Stimulated activated naive CD8-positive, alpha-beta T cell treated with anti-CD3 and anti-CD28 coated beads, Interleukin-15, amount 100 ng/mL, for 72 hours (primary cell): Measurements from ENCODE around the gene CLSTN1.
A peak's percentile ranks its signal among the peaks of the same experiment; 100 is the strongest.

Experiments used
- ATAC-seq: fragments of 150-1000 bp; cut with Tn5 transposase; 2 replicates; pipeline ENCODE4 v1.10.0; 2021; ENCODE audit warnings: mild to moderate bottlenecking, moderate library complexity
- DNase-seq, 2 donors: peaks; one replicate each; pipeline ENCODE4 v3.0.0; 2021 to 2022
- H3K27ac Mint-ChIP-seq, 2 donors: one replicate each; pipeline ENCODE4 v1.8.0; 2022; ENCODE audit warnings: mild to moderate bottlenecking in 2 of 2, mixed read lengths in 2 of 2, moderate library complexity in 2 of 2
- H3K27me3 Mint-ChIP-seq: one replicate; pipeline ENCODE4 v1.8.0; 2022; ENCODE audit warnings: mixed read lengths
- H3K4me1 Mint-ChIP-seq: one replicate; pipeline ENCODE4 v1.8.0; 2022; ENCODE audit warnings: mild to moderate bottlenecking, mixed read lengths
- H3K4me3 Mint-ChIP-seq, 2 donors: one replicate each; pipeline ENCODE4 v1.8.0; 2022; ENCODE audit warnings: mild to moderate bottlenecking in 2 of 2, mixed read lengths in 2 of 2, moderate library complexity in 1 of 2
- H3K9me3 Mint-ChIP-seq, 2 donors: one replicate each; pipeline ENCODE4 v1.8.0; 2022; ENCODE audit warnings: mixed read lengths in 2 of 2

Gene CLSTN1

GRCh38 chr1:9699361-9699760 is 124.4 kb downstream of the CLSTN1 start:
- peak overlapping the region in 1 of 2 donors; percentile 79 for H3K27ac Mint-ChIP-seq
- H3K27me3 Mint-ChIP-seq, result no peaks in the 10 kb centered on the region
- no peak for DNase-seq
- H3K9me3 Mint-ChIP-seq, result peaks cover 9 to 13% of the 10 kb centered on the region in 2 donors
- H3K4me3 Mint-ChIP-seq, result no peak overlapping the region
- H3K4me1 Mint-ChIP-seq, result peaks cover 85% of the 10 kb centered on the region
- no peak for ATAC-seq

GRCh38 chr1:9696793-9697192 is 127.0 kb downstream of the CLSTN1 start:
- ATAC-seq, result no peak
- no peak overlapping the region for H3K27ac Mint-ChIP-seq
- DNase-seq, result no peak
- no peak overlapping the region for H3K4me3 Mint-ChIP-seq
- no peaks in the 10 kb centered on the region for H3K27me3 Mint-ChIP-seq
- no peaks in the 10 kb centered on the region for H3K9me3 Mint-ChIP-seq
- H3K4me1 Mint-ChIP-seq, result peaks cover 85% of the 10 kb centered on the region

- ATAC-seq (no peak), DNase-seq (no peak)
- peak overlapping the region in 1 of 2 donors; percentile 91 for H3K27ac Mint-ChIP-seq
- H3K4me3 Mint-ChIP-seq, result peak overlapping the region; percentile 93 to 99
- no peaks in the 10 kb centered on the region for H3K9me3 Mint-ChIP-seq
- peaks cover 89% of the 10 kb centered on the region for H3K4me1 Mint-ChIP-seq
- no peaks in the 10 kb centered on the region for H3K27me3 Mint-ChIP-seq
These were observed 132.1 kb downstream of the CLSTN1 start for GRCh38 chr1:9691691-9692090.

- H3K27me3 Mint-ChIP-seq, result no peaks in the 10 kb centered on the region
- ATAC-seq, result no peak
These were observed 132.7 kb downstream of the CLSTN1 start for GRCh38 chr1:9691108-9691445.

GRCh38 chr1:9690440-9691107 is 133.2 kb downstream of the CLSTN1 start:
- Mint-ChIP-seq H3K4me3 (peak overlapping the region; percentile 93 to 99), H3K27me3 (no peaks in the 10 kb centered on the region), H3K9me3 (no peaks in the 10 kb centered on the region), H3K4me1 (peaks cover 91% of the 10 kb centered on the region), H3K27ac (peak overlapping the region; percentile 72 to 83)
- ATAC-seq, result no peak
- no peak for DNase-seq

More at GRCh38 chr1:9691108-9691445, 132.7 kb downstream of the CLSTN1 start:
- Mint-ChIP-seq H3K4me3 (peak overlapping the region; percentile 93 to 99), H3K27ac (peak overlapping the region; percentile 83 to 91), H3K9me3 (no peaks in the 10 kb centered on the region), H3K4me1 (peaks cover 89% of the 10 kb centered on the region)
- peak in 1 of 2 donors; percentile 45 for DNase-seq

GRCh38 chr1:9689971-9690381 is 133.8 kb downstream of the CLSTN1 start:
- H3K9me3 Mint-ChIP-seq, result no peaks in the 10 kb centered on the region
- H3K4me3 Mint-ChIP-seq, result peak overlapping the region; percentile 93 to 99
- DNase-seq (no peak), ATAC-seq (no peak)
- peaks cover 89% of the 10 kb centered on the region for H3K4me1 Mint-ChIP-seq
- peak overlapping the region; percentile 4 to 83 for H3K27ac Mint-ChIP-seq
- H3K27me3 Mint-ChIP-seq, result no peaks in the 10 kb centered on the region

- Mint-ChIP-seq H3K9me3 (no peaks in the 10 kb centered on the region), H3K27ac (no peak overlapping the region)
These were observed 134.6 kb downstream of the CLSTN1 start for GRCh38 chr1:9689011-9689706.

GRCh38 chr1:9688599-9688998 is 135.2 kb downstream of the CLSTN1 start:
- ATAC-seq, result no peak
- no peak for DNase-seq
- Mint-ChIP-seq H3K27me3 (no peaks in the 10 kb centered on the region), H3K27ac (peak overlapping the region in 1 of 2 donors; percentile 91), H3K4me1 (peaks cover 89% of the 10 kb centered on the region), H3K4me3 (peak overlapping the region; percentile 76 to 87), H3K9me3 (no peaks in the 10 kb centered on the region)

More at GRCh38 chr1:9689011-9689706, 134.6 kb downstream of the CLSTN1 start:
- no peaks in the 10 kb centered on the region for H3K27me3 Mint-ChIP-seq
- peak; percentile 81 for ATAC-seq
- H3K4me3 Mint-ChIP-seq, result peak overlapping the region; percentile 76 to 87
- H3K4me1 Mint-ChIP-seq, result peaks cover 89% of the 10 kb centered on the region
- DNase-seq, result peak; percentile 75 to 80

GRCh38 chr1:9687874-9688582 is 135.7 kb downstream of the CLSTN1 start:
- no peak for ATAC-seq
- no peaks in the 10 kb centered on the region for H3K27me3 Mint-ChIP-seq
- H3K4me3 Mint-ChIP-seq, result peak overlapping the region; percentile 76 to 87
- DNase-seq, result no peak
- peaks cover 91% of the 10 kb centered on the region for H3K4me1 Mint-ChIP-seq
- H3K9me3 Mint-ChIP-seq, result no peaks in the 10 kb centered on the region
- H3K27ac Mint-ChIP-seq, result peak overlapping the region; percentile 69 to 91

- peaks cover 89% of the 10 kb centered on the region for H3K4me1 Mint-ChIP-seq
- H3K27ac Mint-ChIP-seq, result peak overlapping the region; percentile 68 to 91
- peak overlapping the region; percentile 76 to 87 for H3K4me3 Mint-ChIP-seq
- DNase-seq (peak; percentile 47 to 71), ATAC-seq (peak; percentile 61)
- no peaks in the 10 kb centered on the region for H3K27me3 Mint-ChIP-seq
- H3K9me3 Mint-ChIP-seq, result no peaks in the 10 kb centered on the region
These were observed 136.5 kb downstream of the CLSTN1 start for GRCh38 chr1:9687120-9687873.

GRCh38 chr1:9684801-9685200 is 139.0 kb downstream of the CLSTN1 start:
- Mint-ChIP-seq H3K27ac (no peak overlapping the region), H3K4me3 (no peak overlapping the region), H3K4me1 (peaks cover 84% of the 10 kb centered on the region), H3K27me3 (no peaks in the 10 kb centered on the region), H3K9me3 (no peaks in the 10 kb centered on the region)
- DNase-seq, result no peak
- no peak for ATAC-seq

GRCh38 chr1:9680828-9681227 is 142.9 kb downstream of the CLSTN1 start:
- DNase-seq (no peak), ATAC-seq (no peak)
- Mint-ChIP-seq H3K4me1 (peaks cover 88% of the 10 kb centered on the region), H3K4me3 (no peak overlapping the region), H3K27me3 (no peaks in the 10 kb centered on the region), H3K9me3 (no peaks in the 10 kb centered on the region), H3K27ac (peak overlapping the region; percentile 45 to 46)

- ATAC-seq, result no peak
- peaks cover 90% of the 10 kb centered on the region for H3K4me1 Mint-ChIP-seq
These were observed 143.7 kb downstream of the CLSTN1 start for GRCh38 chr1:9680091-9680490.

More at GRCh38 chr1:9680091-9680490, 143.7 kb downstream of the CLSTN1 start:
- no peak for DNase-seq
- no peak overlapping the region for H3K4me3 Mint-ChIP-seq
- H3K9me3 Mint-ChIP-seq, result no peaks in the 10 kb centered on the region
- H3K27ac Mint-ChIP-seq, result no peak overlapping the region
- H3K27me3 Mint-ChIP-seq, result no peaks in the 10 kb centered on the region
